OCI-LY1 (cell line): ENCODE measurements around the gene CDC123.

Experiments
- EZH2 ChIP-seq: fragments of 200-600 bp; sonication (generic), shearing (Covaris generic); IDR thresholded peaks from 2 replicates; pipeline ENCODE4 v1.8.0; 2017; ENCODE audit warnings: borderline replicate concordance, mixed run types, mild to moderate bottlenecking, antibody characterized with exemption, low read length, moderate library complexity, mixed read lengths
- TF ChIP-seq, protein P1 (sequence below): fragments of 200-600 bp; sonication (generic), shearing (Covaris generic); IDR thresholded peaks from 2 replicates; pipeline ENCODE4 v1.5.1; 2017; ENCODE audit warnings: mild to moderate bottlenecking, antibody characterized with exemption, low read length, moderate library complexity, mixed read lengths

DNA sequence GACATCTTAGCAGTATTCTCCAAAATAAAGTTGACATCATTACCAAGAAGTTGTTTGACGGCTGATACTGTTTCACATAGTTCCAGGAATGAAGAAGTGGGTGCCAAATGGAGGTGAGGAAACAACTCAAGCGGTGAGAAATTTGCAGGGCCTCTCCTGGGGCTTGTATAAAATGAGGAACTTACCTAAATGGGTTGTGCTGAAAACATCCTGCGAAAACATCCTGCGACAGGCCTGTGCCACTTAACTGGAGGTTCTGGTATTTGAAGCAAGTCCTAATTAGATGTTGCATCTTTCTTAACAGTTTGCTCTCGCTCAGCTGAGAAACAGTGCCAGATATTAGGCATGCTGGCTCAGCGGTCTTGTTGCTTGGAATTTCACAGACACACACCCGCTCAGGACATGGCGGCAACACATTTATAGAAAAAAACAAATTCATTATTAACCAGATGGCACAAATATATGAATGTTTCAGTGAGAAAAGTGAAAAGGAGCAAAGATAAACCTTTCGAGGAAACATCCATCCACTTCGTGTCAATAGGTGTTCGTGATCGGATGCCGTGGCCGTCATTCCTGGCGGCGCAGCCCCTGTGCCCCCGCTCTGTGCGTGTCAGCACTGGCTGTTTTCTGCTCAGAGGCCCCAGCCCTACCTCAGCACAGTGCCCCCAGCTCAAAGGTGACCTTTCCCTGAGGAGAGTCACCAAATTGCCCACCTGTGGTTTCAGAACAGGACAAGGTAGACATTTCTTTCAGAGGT, 48.1 kb downstream of the CDC123 start:
- TF ChIP-seq, protein P1, sequence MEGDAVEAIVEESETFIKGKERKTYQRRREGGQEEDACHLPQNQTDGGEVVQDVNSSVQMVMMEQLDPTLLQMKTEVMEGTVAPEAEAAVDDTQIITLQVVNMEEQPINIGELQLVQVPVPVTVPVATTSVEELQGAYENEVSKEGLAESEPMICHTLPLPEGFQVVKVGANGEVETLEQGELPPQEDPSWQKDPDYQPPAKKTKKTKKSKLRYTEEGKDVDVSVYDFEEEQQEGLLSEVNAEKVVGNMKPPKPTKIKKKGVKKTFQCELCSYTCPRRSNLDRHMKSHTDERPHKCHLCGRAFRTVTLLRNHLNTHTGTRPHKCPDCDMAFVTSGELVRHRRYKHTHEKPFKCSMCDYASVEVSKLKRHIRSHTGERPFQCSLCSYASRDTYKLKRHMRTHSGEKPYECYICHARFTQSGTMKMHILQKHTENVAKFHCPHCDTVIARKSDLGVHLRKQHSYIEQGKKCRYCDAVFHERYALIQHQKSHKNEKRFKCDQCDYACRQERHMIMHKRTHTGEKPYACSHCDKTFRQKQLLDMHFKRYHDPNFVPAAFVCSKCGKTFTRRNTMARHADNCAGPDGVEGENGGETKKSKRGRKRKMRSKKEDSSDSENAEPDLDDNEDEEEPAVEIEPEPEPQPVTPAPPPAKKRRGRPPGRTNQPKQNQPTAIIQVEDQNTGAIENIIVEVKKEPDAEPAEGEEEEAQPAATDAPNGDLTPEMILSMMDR: no peak
- TF ChIP-seq EZH2: no peak
